Keratinocyte (primary cell): ENCODE results near the gene IL15. TPM values are rescaled to one million over a fixed set of nuclear protein-coding genes. Genes with fewer than 3 reads are reported as not detected.

Experiments
- DNase-seq: peaks from one replicate; pipeline ENCODE4 v3.0.0-alpha.2; 2011; ENCODE audit warnings: low read depth, missing footprints, low spot score
- FAIRE-seq: peaks from 2 replicates; lab custom pipeline; 2011; peaks lifted over from hg19 to GRCh38; lab: Jason Lieb, UNC
- H2AFZ ChIP-seq: 2 replicates; pipeline ENCODE4 v1.6.0; 2012; ENCODE audit warnings: low read length, control low read depth, inconsistent platforms; ENCODE audit not compliant: control insufficient read depth
- H3K27ac ChIP-seq: 2 replicates; pipeline ENCODE4 v1.5.1; 2011; ENCODE audit warnings: low read length; ENCODE audit not compliant: control insufficient read depth, insufficient read depth
- H3K27me3 ChIP-seq: 3 replicates; pipeline ENCODE4 v1.6.0; 2011; ENCODE audit warnings: low read length; ENCODE audit not compliant: control insufficient read depth, insufficient read depth; ENCODE audit errors: extremely low read depth
- H3K36me3 ChIP-seq, 2 experiments: 2 replicates in 1 of 2; 3 replicates in 1 of 2; pipeline ENCODE4 v1.5.1; 2011; ENCODE audit warnings: low read length in 2 of 2, mild to moderate bottlenecking in 1 of 2; ENCODE audit not compliant: control insufficient read depth in 2 of 2, insufficient read depth in 2 of 2; ENCODE audit errors: extremely low read depth in 1 of 2
- H3K4me1 ChIP-seq: 3 replicates; pipeline ENCODE4 v1.5.1; 2011; ENCODE audit warnings: low read length; ENCODE audit not compliant: control insufficient read depth, insufficient read depth; ENCODE audit errors: extremely low read depth
- H3K4me2 ChIP-seq: 3 replicates; pipeline ENCODE4 v1.6.0; 2011; ENCODE audit warnings: low read depth, low read length; ENCODE audit not compliant: control insufficient read depth, insufficient read depth; ENCODE audit errors: extremely low read depth
- H3K4me3 ChIP-seq, 3 experiments: fragments of 200-600 bp in 1 of 3; sonication (generic) in 1 of 3; 2 replicates in 2 of 3; 3 replicates in 1 of 3; pipeline ENCODE4 v1.5.1; 2011 to 2016; ENCODE audit warnings: low read length in 3 of 3, mild to moderate bottlenecking in 3 of 3, control low read depth in 2 of 3, inconsistent platforms in 1 of 3, low read depth in 1 of 3, mixed read lengths in 1 of 3, mixed run types in 1 of 3, moderate library complexity in 1 of 3; ENCODE audit not compliant: control insufficient read depth in 2 of 3, insufficient read depth in 2 of 3; ENCODE audit errors: extremely low read depth in 1 of 3
- H3K79me2 ChIP-seq: 2 replicates; pipeline ENCODE4 v1.6.0; 2012; ENCODE audit warnings: low read length; ENCODE audit not compliant: control insufficient read depth, insufficient read depth
- H3K9ac ChIP-seq: 3 replicates; pipeline ENCODE4 v1.6.0; 2011; ENCODE audit warnings: low read length; ENCODE audit not compliant: control insufficient read depth, insufficient read depth; ENCODE audit errors: extremely low read depth
- H3K9me1 ChIP-seq: 3 replicates; pipeline ENCODE4 v1.6.0; 2011; ENCODE audit warnings: low read length; ENCODE audit not compliant: control insufficient read depth, insufficient read depth; ENCODE audit errors: extremely low read depth
- H3K9me3 ChIP-seq: 2 replicates; pipeline ENCODE4 v1.5.1; 2012; ENCODE audit warnings: low read depth, low read length; ENCODE audit not compliant: control insufficient read depth
- H4K20me1 ChIP-seq: 3 replicates; pipeline ENCODE4 v1.6.0; 2011; ENCODE audit warnings: low read length; ENCODE audit not compliant: control insufficient read depth, insufficient read depth; ENCODE audit errors: extremely low read depth
- EZH2 ChIP-seq: IDR thresholded peaks from one replicate; pipeline ENCODE4 v1.6.1; 2012; ENCODE audit warnings: inconsistent platforms, mild to moderate bottlenecking, low read length, moderate library complexity
- dilution Hi-C: fragments of 300-500 bp; cut with MboI; formaldehyde crosslinking; loops from one replicate; pipeline ENCODE4 v1.7.0; 2020; ENCODE audit warnings: low sequenced_read_pairs; ENCODE audit not compliant: extremely low pct_ligation_motif_present
- polyA plus RNA-seq, 5 experiments: library from polyadenylated mRNA; depleted of rRNA in 3 of 5; stranded (reverse) in 3 of 5; stranded (forward) in 1 of 5; unstranded in 1 of 5; fragments of >200 nt; gene quantifications; 1 replicate in 1 of 5; 2 replicates in 3 of 5; 3 replicates in 1 of 5; pipeline versions ENCODE4 v1.2.1 to v1.2.3, GENCODE V29; 2011 to 2012; ENCODE audit warnings: missing spikeins in 2 of 5, low read depth in 1 of 5, low replicate concordance in 1 of 5
- TF ChIP-seq, protein P1 (sequence below), 3 experiments: IDR thresholded peaks in 1 of 3; conservative IDR thresholded peaks in 1 of 3; optimal IDR thresholded peaks in 1 of 3; 2 replicates in 2 of 3; 3 replicates in 1 of 3; pipeline versions ENCODE3 to v1.5.1; 2011; ENCODE audit warnings: low read length in 3 of 3, mild to moderate bottlenecking in 3 of 3, moderate library complexity in 2 of 3, control low read depth in 1 of 3, inconsistent platforms in 1 of 3; ENCODE audit not compliant: insufficient read depth in 2 of 3; ENCODE audit errors: extremely low read depth in 1 of 3

IL15 gene
- polyA plus RNA-seq, 1 donor (not counting 4 experiments of a cell fraction or from before 2014, with no cell fraction given): 1.4 TPM

DNA sequence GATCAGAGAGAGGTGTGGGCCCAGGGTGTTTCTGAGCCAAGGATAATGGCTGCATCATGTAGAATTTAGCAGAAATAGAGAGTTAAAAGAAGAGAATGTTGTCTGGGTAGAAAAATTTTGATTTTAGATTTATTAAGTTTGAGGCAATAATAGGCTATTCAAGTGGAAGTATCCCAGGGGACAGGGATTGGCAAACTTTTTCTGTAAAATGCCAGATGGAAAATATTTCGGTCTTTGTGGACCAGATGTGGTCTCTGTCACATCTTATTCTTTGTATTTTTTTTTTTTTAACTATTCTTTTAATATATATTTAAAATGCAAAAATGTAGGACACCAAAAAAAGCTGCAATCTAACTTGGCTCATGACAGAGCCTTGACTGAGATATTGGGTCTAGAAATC lies 33.1 kb downstream of the IL15 start:
- TF ChIP-seq EZH2: no peak
- TF ChIP-seq, protein P1, sequence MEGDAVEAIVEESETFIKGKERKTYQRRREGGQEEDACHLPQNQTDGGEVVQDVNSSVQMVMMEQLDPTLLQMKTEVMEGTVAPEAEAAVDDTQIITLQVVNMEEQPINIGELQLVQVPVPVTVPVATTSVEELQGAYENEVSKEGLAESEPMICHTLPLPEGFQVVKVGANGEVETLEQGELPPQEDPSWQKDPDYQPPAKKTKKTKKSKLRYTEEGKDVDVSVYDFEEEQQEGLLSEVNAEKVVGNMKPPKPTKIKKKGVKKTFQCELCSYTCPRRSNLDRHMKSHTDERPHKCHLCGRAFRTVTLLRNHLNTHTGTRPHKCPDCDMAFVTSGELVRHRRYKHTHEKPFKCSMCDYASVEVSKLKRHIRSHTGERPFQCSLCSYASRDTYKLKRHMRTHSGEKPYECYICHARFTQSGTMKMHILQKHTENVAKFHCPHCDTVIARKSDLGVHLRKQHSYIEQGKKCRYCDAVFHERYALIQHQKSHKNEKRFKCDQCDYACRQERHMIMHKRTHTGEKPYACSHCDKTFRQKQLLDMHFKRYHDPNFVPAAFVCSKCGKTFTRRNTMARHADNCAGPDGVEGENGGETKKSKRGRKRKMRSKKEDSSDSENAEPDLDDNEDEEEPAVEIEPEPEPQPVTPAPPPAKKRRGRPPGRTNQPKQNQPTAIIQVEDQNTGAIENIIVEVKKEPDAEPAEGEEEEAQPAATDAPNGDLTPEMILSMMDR (optimal IDR thresholded peaks at IDR 0.05 in 1 of 3, IDR thresholded peaks at IDR 0.05 in 1 of 3, conservative IDR thresholded peaks at IDR 0.05 in 1 of 3; ENCODE audit: extremely low read depth in 1 of 3, insufficient read depth in 2 of 3, low read length in 3 of 3): no peak
- FAIRE-seq: no peak
- dilution Hi-C loops: no loop called here
- no peak overlapping the region for H3K9ac ChIP-seq
- no peaks in the 10 kb centered on the region for H3K36me3 ChIP-seq
- H2AFZ ChIP-seq: no peak overlapping the region
- DNase-seq: no peak
- no peaks in the 10 kb centered on the region for H4K20me1 ChIP-seq
- no peaks in the 10 kb centered on the region for H3K4me1 ChIP-seq
- H3K79me2 ChIP-seq: no peaks in the 10 kb centered on the region
- H3K9me1 ChIP-seq: no peaks in the 10 kb centered on the region
- no peak overlapping the region for H3K4me3 ChIP-seq
- no peaks in the 10 kb centered on the region for H3K27me3 ChIP-seq
- H3K27ac ChIP-seq: no peak overlapping the region
- no peak overlapping the region for H3K4me2 ChIP-seq
- H3K9me3 ChIP-seq: no peaks in the 10 kb centered on the region

DNA sequence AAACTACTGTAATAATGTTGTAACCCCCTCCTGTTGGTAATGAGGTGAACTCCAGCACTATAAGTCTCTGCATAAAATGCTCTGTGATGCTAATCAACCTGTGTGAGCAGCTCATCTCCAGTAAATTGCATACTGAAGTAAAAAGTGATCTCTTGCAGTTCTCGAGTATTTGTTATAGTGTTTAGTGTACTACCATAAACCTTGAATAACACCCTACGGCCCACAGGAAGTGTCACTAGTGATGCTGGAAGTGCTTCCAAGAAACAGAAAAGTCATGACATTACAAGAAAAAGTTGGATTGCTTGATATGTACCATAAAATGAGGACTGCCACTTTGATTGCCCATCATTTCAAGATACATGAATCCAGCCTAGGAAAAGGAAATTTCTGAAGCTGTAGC lies 39.0 kb downstream of the IL15 start:
- FAIRE-seq: no peak
- Histone ChIP-seq H4K20me1 (no peaks in the 10 kb centered on the region), H3K4me3 (no peak overlapping the region), H3K27ac (no peak overlapping the region), H3K4me1 (no peaks in the 10 kb centered on the region), H2AFZ (no peak overlapping the region), H3K36me3 (no peaks in the 10 kb centered on the region), H3K79me2 (no peaks in the 10 kb centered on the region), H3K9me1 (no peaks in the 10 kb centered on the region), H3K9ac (no peak overlapping the region), H3K4me2 (no peak overlapping the region), H3K9me3 (no peaks in the 10 kb centered on the region), H3K27me3 (no peaks in the 10 kb centered on the region)
- TF ChIP-seq, protein P1 (optimal IDR thresholded peaks at IDR 0.05 in 1 of 3, IDR thresholded peaks at IDR 0.05 in 1 of 3, conservative IDR thresholded peaks at IDR 0.05 in 1 of 3; ENCODE audit: extremely low read depth in 1 of 3, insufficient read depth in 2 of 3, low read length in 3 of 3): no peak
- TF ChIP-seq EZH2: no peak
- dilution Hi-C loops: no loop called here
- DNase-seq: no peak
